VCaP (cell line): Measurements from ENCODE around the gene MUC13.
A peak's percentile ranks its signal among the peaks of the same experiment; 100 is the strongest.

Experiments used
- H3K27ac ChIP-seq: fragments of 450-650 bp; 2 replicates; pipeline ENCODE4 v1.5.1; 2017
- TF ChIP-seq, protein P1 (sequence below): fragments of 450-650 bp; conservative IDR thresholded peaks from 2 replicates; pipeline ENCODE4 v1.5.1; 2017; ENCODE audit warnings: mild to moderate bottlenecking, moderate library complexity

The MUC13 gene

DNA sequence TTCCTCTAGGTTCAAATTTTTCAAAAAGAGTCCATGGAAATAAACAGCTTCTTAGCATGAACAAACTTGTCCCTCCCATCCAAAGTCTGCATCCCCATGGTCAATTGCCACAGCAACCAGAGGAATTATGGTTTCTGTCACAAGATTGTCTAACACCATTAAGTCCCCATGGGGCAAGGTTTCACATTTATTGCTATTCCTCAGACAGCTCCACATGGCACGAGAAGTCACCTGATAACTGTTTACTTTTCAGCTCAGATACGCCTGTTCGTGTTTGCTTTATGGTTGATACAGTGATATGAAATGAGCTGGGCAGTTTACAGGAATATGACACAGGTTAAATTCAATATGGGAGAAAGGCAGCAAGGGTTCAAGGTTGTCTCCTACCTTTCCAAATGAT is 37.9 kb upstream of the MUC13 start:
- peak overlapping the region; percentile 33; the same call in 1 of the 2 replicates for H3K27ac ChIP-seq
- TF ChIP-seq, protein P1, sequence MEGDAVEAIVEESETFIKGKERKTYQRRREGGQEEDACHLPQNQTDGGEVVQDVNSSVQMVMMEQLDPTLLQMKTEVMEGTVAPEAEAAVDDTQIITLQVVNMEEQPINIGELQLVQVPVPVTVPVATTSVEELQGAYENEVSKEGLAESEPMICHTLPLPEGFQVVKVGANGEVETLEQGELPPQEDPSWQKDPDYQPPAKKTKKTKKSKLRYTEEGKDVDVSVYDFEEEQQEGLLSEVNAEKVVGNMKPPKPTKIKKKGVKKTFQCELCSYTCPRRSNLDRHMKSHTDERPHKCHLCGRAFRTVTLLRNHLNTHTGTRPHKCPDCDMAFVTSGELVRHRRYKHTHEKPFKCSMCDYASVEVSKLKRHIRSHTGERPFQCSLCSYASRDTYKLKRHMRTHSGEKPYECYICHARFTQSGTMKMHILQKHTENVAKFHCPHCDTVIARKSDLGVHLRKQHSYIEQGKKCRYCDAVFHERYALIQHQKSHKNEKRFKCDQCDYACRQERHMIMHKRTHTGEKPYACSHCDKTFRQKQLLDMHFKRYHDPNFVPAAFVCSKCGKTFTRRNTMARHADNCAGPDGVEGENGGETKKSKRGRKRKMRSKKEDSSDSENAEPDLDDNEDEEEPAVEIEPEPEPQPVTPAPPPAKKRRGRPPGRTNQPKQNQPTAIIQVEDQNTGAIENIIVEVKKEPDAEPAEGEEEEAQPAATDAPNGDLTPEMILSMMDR, result no peak

DNA sequence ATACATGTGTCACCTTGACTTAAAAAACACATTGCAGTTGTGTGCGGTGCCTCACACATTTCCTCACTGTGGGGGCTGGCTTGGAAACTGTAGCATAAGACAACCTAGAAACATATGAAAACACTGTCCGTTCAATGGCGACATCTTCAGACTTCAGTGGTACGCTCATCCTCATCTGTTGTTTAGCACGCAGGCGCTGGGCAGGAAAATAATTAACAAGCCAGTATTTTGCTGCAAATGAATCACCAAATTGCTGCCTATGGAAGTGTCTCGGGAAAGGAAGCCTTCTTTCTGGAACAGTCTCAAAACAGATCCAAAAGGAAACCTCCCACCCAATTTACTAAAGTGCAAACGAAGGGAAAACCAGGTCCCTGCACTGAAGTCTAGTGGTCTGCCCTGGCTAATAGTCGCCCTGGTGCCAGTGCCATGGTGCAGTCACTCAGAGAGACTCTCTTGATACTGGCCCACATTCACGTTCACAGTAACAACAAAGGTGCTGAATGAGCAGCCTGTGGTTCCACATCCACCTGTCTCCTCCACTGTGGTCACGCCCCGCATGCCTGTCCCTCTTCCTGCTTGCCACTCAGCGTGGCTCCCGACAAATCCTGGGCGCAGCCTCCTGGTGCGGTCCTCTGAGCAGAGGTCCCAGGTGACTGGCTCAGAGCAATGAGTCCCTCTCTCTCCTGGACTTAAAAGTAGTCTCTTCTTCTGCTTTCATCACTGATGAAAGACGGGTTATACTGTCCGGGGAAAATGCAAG is 35.6 kb upstream of the MUC13 start:
- TF ChIP-seq, protein P1, result no peak
- no peak overlapping the region for H3K27ac ChIP-seq

DNA sequence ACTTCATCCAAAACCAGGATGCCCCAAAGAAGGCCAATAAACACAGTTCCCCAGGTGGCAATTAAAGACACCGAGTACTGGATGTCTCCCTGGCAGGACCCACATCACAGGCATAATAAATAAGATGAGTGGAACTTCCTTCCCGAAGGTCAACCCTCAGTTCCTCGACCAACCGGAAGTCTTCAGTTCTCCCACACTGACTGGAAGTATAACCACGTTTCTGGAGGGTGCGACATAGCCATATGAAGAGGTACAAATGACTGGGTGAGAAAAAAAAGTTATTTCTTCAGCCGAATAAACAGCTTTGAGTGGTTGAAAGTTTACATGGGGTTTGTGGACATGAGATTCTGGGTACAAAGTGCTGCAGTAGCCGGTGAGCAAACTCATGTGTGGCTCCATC is 34.6 kb upstream of the MUC13 start:
- no peak overlapping the region for H3K27ac ChIP-seq
- TF ChIP-seq, protein P1, result no peak

DNA sequence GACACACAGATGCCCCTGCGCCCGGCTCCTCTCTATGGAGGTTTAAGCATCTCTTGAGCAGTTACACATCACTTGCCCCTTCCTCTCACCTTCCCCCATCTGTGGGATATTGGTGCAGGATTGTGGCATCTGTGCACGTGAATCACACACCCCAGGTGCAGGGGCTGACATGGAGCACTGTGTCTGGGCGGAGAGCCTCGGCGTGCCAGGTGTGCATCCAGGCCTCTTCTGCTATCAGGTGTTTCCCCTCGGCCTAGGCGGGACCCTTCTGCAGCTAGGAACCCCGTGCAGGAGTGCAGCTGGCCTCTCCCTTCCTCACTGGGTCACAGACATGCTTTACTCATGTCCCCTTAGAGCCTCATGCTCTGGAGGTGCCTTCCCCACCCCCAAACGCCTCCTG is 33.4 kb upstream of the MUC13 start:
- H3K27ac ChIP-seq, result no peak overlapping the region
- TF ChIP-seq, protein P1, result no peak

DNA sequence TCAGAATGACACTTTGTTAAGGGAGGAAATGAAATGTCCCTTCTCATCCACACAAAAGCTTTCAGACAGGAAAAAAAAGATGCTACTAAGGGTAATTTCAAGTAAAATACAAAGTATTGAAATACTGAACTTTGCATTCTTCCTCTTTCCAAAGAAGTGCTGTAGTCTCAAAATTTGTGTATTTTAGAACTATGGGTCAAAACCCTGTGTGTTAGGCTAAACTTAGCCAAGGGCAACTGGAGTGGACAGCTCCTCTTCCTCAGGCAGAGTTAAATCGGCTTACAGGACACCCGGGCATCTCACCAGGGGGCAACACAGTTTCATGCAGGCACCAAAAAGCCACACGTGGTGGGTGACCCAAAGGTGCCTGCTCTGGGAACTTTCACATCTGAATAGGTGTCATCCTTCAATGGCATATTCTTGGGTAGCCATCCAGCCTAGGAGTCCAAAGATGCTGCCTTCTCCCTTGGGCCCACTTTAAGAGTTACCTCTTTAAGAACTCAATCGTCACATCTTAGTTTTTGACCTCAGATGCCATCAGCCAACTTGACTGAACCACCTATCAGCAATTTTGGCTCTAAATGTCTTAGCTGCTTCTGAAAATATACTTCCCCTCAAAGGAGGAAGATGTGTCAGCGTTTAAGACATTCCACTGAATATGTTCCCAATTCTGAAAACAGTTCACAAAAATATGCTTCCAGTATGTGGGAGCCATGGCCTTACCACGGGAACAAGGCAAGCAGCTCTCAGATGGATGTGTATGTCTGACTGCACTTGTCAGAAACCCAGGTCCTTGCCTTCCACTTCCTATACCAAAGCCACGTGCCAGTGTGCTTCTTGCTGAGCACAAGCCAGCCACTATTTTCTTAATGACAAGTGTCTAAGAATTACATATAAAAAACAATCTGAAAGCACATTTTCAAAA is 32.2 kb upstream of the MUC13 start:
- H3K27ac ChIP-seq, result no peak overlapping the region
- TF ChIP-seq, protein P1, result no peak

DNA sequence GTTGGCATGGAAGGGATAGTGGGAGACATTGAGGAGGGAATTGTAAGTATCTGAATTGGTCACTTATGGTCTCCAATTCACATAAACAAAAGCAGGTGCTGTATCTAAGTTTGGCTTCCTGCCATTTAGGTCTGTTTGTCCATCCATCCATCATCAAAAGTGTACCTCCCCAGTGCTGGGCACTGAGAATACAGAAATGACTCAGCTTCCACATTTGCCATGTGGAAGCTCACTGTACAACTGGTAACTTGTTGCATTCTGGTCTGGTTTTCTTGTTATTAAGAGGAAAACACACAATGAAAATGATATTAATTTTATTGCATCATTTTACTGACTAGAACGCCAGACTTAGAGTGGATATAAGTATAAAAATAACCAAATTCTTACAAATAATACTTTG is 30.9 kb upstream of the MUC13 start:
- no peak overlapping the region for H3K27ac ChIP-seq
- TF ChIP-seq, protein P1, result no peak

DNA sequence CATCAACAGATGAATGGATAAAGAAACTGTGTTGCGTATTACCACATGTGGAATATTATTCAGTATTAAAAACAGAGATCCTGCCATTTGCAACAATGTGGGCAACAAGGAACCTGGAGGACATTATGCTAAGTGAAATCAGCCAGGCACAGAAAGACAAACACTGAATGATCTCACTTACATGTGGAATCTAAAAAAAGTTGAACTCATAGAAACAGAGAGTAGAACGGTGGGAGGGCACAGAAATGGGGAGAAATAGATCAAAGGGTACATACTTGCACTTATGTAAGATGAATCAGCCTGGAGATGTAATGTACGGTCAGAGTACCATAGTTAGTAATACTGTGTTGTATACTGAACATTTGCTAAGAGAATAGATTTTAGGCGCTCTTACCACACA is 29.8 kb upstream of the MUC13 start:
- TF ChIP-seq, protein P1, result no peak
- no peak overlapping the region for H3K27ac ChIP-seq
